A549 (cell line): ENCODE data around the gene ZDHHC11B.
"Not testable (repeated sequence)": the region's sequence is repeated elsewhere in the genome, so short reads cannot be mapped to it uniquely, and the experiment has no call there.

Experiments
- CHD2 ChIP-seq: fragments of 150-350 bp; IDR thresholded peaks from 2 replicates; pipeline ENCODE4 v1.6.1; 2014; ENCODE audit warnings: low read length; ENCODE audit not compliant: partially characterized antibody
- KDM1A ChIP-seq: fragments of 200-600 bp; sonication (generic); IDR thresholded peaks from 2 replicates; pipeline ENCODE4 v1.6.1; 2016; ENCODE audit warnings: low read depth, mild to moderate bottlenecking
- MAX ChIP-seq: IDR thresholded peaks from 2 replicates; pipeline ENCODE4 v1.6.1; 2012

GRCh38 chr5:783881-784427, 575 bp downstream of the ZDHHC11B start:
- TF ChIP-seq KDM1A, CHD2: not testable (repeated sequence)
- TF ChIP-seq MAX = peak; percentile 32; the same call in 1 of the 2 replicates
